Endothelial cell of hepatic sinusoid (primary cell): Measurements from ENCODE around the gene MKNK2.

Experiments used
- in situ Hi-C: cut with HindIII; loops from 2 replicates; pipeline ENCODE4 v1.10.0; 2017; ENCODE audit warnings: low sequenced_read_pairs

MKNK2 gene

GRCh38 chr19:2058570-2059421 is 7.8 kb upstream of the MKNK2 start:
- in situ Hi-C loops = no loop called here

GRCh38 chr19:2057484-2058469 is 6.7 kb upstream of the MKNK2 start:
- in situ Hi-C loops = no loop called here

GRCh38 chr19:2056837-2057192 is 5.8 kb upstream of the MKNK2 start:
- in situ Hi-C loops = no loop called here

GRCh38 chr19:2055931-2056836 is 5.1 kb upstream of the MKNK2 start:
- in situ Hi-C loops = no loop called here

GRCh38 chr19:2054763-2055162 is 3.7 kb upstream of the MKNK2 start:
- in situ Hi-C loops = no loop called here

- in situ Hi-C loops = no loop called here
These were observed 2.8 kb upstream of the MKNK2 start for GRCh38 chr19:2053601-2054389.

- in situ Hi-C loops = no loop called here
These were observed 995 bp upstream of the MKNK2 start for GRCh38 chr19:2051773-2052704.

- in situ Hi-C loops = no loop called here
These were observed 574 bp downstream of the MKNK2 start for GRCh38 chr19:2050349-2050990.

- in situ Hi-C loops = no loop called here
These were observed 1.2 kb downstream of the MKNK2 start for GRCh38 chr19:2049741-2050348.

GRCh38 chr19:2048959-2049740 is 1.9 kb downstream of the MKNK2 start:
- in situ Hi-C loops = no loop called here

- in situ Hi-C loops = no loop called here
These were observed 2.7 kb downstream of the MKNK2 start for GRCh38 chr19:2048104-2048958.

- in situ Hi-C loops = no loop called here
These were observed 3.5 kb downstream of the MKNK2 start for GRCh38 chr19:2047449-2048103.

- in situ Hi-C loops = no loop called here
These were observed 4.0 kb downstream of the MKNK2 start for GRCh38 chr19:2047076-2047448.

GRCh38 chr19:2046046-2046907 is 4.8 kb downstream of the MKNK2 start:
- in situ Hi-C loops = no loop called here

GRCh38 chr19:2045501-2046045 is 5.5 kb downstream of the MKNK2 start:
- in situ Hi-C loops = no loop called here
